K562 (cell line): Measurements from ENCODE around the gene PUSL1. TPM values are rescaled to one million over a fixed set of nuclear protein-coding genes. Genes with fewer than 3 reads are reported as not detected.

Source experiments
- ARID4B ChIP-seq: sonication (generic); formaldehyde crosslinking; IDR thresholded peaks from 2 replicates; pipeline ENCODE4 v1.8.0; 2022; ENCODE audit warnings: mild to moderate bottlenecking, missing genetic modification reagents
- ATF6 ChIP-seq: sonication (generic); formaldehyde crosslinking; IDR thresholded peaks from 2 replicates; pipeline ENCODE4 v1.4.0; 2020; ENCODE audit warnings: mild to moderate bottlenecking, missing genetic modification reagents
- BMI1 ChIP-seq: fragments of 150-350 bp; IDR thresholded peaks from 2 replicates; pipeline ENCODE4 v1.6.1; 2014; ENCODE audit warnings: low read length
- CREM ChIP-seq: IDR thresholded peaks from 2 replicates; pipeline ENCODE4 v1.6.1; 2014; ENCODE audit warnings: antibody characterized with exemption, low read depth
- E2F6 ChIP-seq, 2 experiments: IDR thresholded peaks; 2 replicates each; pipeline ENCODE4 v1.6.1; 2011; ENCODE audit warnings: borderline replicate concordance in 1 of 2, control low read depth in 1 of 2, low read depth in 1 of 2, low read length in 1 of 2, mild to moderate bottlenecking in 1 of 2, mixed read lengths in 1 of 2, moderate library complexity in 1 of 2; ENCODE audit not compliant: insufficient read depth in 1 of 2, insufficient read length in 1 of 2, poor library complexity in 1 of 2, severe bottlenecking in 1 of 2; ENCODE audit errors: extremely low read depth in 1 of 2
- EGR1 ChIP-seq: fragments of 450-650 bp; conservative IDR thresholded peaks from 2 replicates; pipeline ENCODE4 v1.6.1; 2017; ENCODE audit warnings: mild to moderate bottlenecking
- FOXO4 ChIP-seq: fragments of 450-650 bp; formaldehyde crosslinking; IDR thresholded peaks from 2 replicates; pipeline ENCODE4 v1.4.0; 2020; ENCODE audit warnings: mild to moderate bottlenecking, moderate library complexity
- L3MBTL2 ChIP-seq: fragments of 450-650 bp; IDR thresholded peaks from 2 replicates; pipeline ENCODE4 v1.6.1; 2016; ENCODE audit warnings: mild to moderate bottlenecking, moderate library complexity
- MAFF ChIP-seq: IDR thresholded peaks from 2 replicates; pipeline ENCODE4 v1.6.1; 2012; ENCODE audit warnings: low read length, improper control_type of control experiment
- MXI1 ChIP-seq: IDR thresholded peaks from 2 replicates; pipeline ENCODE4 v1.6.1; 2011; ENCODE audit warnings: low read depth, mild to moderate bottlenecking, improper control_type of control experiment, low read length
- PHF20 ChIP-seq: fragments of 450-650 bp; IDR thresholded peaks from 2 replicates; pipeline ENCODE4 v1.6.1; 2018; ENCODE audit not compliant: partially characterized antibody
- PHF21A ChIP-seq: fragments of 450-650 bp; IDR thresholded peaks from 2 replicates; pipeline ENCODE4 v1.6.1; 2017; ENCODE audit warnings: low read depth, borderline replicate concordance
- SNRNP70 ChIP-seq: fragments of 200-400 bp; formaldehyde crosslinking; optimal IDR thresholded peaks from 2 replicates; pipeline ENCODE3; 2017; ENCODE audit warnings: low read depth, low read length
- STAT6 ChIP-seq: sonication (generic); formaldehyde crosslinking; IDR thresholded peaks from 2 replicates; pipeline ENCODE4 v1.8.1; 2023; ENCODE audit warnings: mild to moderate bottlenecking, missing genetic modification reagents
- TCF7L2 ChIP-seq: fragments of 150-350 bp; IDR thresholded peaks from 2 replicates; pipeline ENCODE4 v1.6.1; 2016; ENCODE audit warnings: low read depth, mild to moderate bottlenecking, low read length, moderate library complexity
- ZEB2 ChIP-seq: fragments of 450-650 bp; IDR thresholded peaks from 2 replicates; pipeline ENCODE4 v1.6.1; 2016
- polyA plus RNA-seq, 8 experiments: library from polyadenylated mRNA; depleted of rRNA in 4 of 8; stranded (reverse) in 5 of 8; unstranded in 3 of 8; fragments of >200 nt; fragmentation: Nextera tagmentation in 2 of 8; fragmentation: Illumina TruSeq in 1 of 8; extraction: Ambion mirVana in 2 of 8; extraction: Trizol in 1 of 8; gene quantifications; 2 replicates each; pipeline versions ENCODE4 v1.2.1 to v1.2.3, GENCODE V29; 2011 to 2014; ENCODE audit warnings: inconsistent platforms in 1 of 8, missing spikeins in 1 of 8
- total RNA-seq, 7 experiments: library from RNA; depleted of rRNA in 6 of 7; stranded (reverse); fragments of >200 nt in 6 of 7; fragmentation: Illumina TruSeq in 2 of 7; extraction: Trizol in 2 of 7; gene quantifications; 2 replicates each; pipeline versions ENCODE4 v1.2.1 to v1.2.3, GENCODE V29; 2011 to 2021; ENCODE audit warnings: low replicate concordance in 1 of 7

Gene PUSL1
- total and polyA plus RNA-seq, 9 of the 15 experiments (the other 6 are each of a cell fraction or from before 2014, with no cell fraction given), result 0.62 to 86.9 (median 13.6) TPM

- TF ChIP-seq STAT6 (CRISPR knock-in tag) (peak; percentile 83; the same call in 1 of the 2 replicates), PHF20 (peak; percentile 58), ARID4B (CRISPR knock-in tag) (peak; percentile 84; the same call in 1 of the 2 replicates), TCF7L2 (no peak), MAFF (no peak), FOXO4 (CRISPR knock-in tag) (no peak), L3MBTL2 (peak; percentile 66), ATF6 (CRISPR knock-in tag) (no peak), SNRNP70 (no peak), E2F6 (IDR thresholded peaks at IDR 0.05; ENCODE audit: borderline replicate concordance in 1 of 2, extremely low read depth in 1 of 2, insufficient read depth in 1 of 2, insufficient read length in 1 of 2, low read depth in 1 of 2, low read length in 1 of 2, poor library complexity in 1 of 2, severe bottlenecking in 1 of 2) (peak; percentile 17 to 38), PHF21A (no peak), MXI1 (no peak), CREM (peak; percentile 89), EGR1 (peak; percentile 71), ZEB2 (no peak), BMI1 (no peak)
Observed at GRCh38 chr1:1349256-1350012, 41.0 kb downstream of the PUSL1 start, which contains the start of gene DVL1 (continued).
